ENCODE results near the gene PAX5. TPM values are rescaled to one million over a fixed set of nuclear protein-coding genes. Genes with fewer than 3 reads are reported as not detected.
"Not testable (repeated sequence)": the region's sequence is repeated elsewhere in the genome, so short reads cannot be mapped to it uniquely, and the experiment has no call there.

Gene PAX5
- total RNA-seq (under 0.01 TPM), polyA plus RNA-seq (ENCODE audit: insufficient read depth in 1 of 8, insufficient read length in 8 of 8, low replicate concordance in 1 of 8) (under 1 TPM; 0.04 to 0.34 (median 0.19) TPM)
- long read RNA-seq, donor 1: 0 reads
- long read RNA-seq, donor 2: 0 reads
- long read RNA-seq, donor 3, partial matches to known transcripts: 14 of 14 reads
- long read RNA-seq, donor 3, other reads (novel, unspliced or antisense): 0 of 14 reads
- long read RNA-seq, donor 4: 0 reads
- long read RNA-seq, donor 5: 0 reads
- long read RNA-seq, donor 6: 0 reads
- long read RNA-seq, donor 7: 0 reads
- long read RNA-seq, donor 8: 0 reads
- long read RNA-seq, donor 9: 0 reads
- long read RNA-seq, donor 10: 0 reads
- long read RNA-seq, donor 11: 0 reads

DNA sequence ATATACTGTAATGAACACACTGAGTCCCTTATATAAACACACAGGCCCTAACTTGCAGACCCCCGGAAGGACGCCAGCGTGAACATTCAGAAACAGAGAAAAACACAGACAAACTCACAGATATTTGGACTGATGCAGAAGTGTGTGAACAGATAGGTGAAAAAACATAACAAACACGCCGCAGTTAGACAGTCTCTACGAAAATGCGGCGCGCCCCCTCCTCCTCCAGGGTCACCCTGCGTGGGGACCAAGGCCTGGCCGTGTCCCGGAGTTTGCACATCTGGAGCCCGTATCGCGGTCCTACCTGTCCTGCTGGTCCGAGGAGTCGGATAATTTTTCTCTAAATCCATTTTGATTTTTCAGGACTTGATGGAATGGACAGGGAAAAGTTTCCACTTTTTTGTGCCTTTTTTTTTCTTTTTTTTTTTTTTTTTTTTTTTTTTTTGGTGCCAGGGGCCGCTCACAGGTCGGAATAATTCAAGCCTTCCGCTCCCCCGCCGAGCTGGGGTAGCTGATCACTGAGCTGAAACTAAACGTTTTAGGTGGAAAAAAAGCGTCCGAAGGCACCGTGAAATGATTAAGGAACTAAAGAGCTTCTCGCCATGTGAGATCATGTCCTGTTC, at the start of gene PAX5:
Gene PAX5 (minus strand): TSS at position 587 of the 623 bp plus-strand sequence. CDS start 237 bp downstream, at position 350.
- no peak for DNase-seq
- Histone ChIP-seq H3K36me3 (ENCODE audit: control insufficient read depth, insufficient read depth, low read length) (no peaks in the 10 kb centered on the region), H3K27ac (ENCODE audit: low read length) (no peak within 1 kb of the TSS), H3K9me3 (replicated peaks; ENCODE audit: control insufficient read depth, low read depth, low read length) (no peaks in the 10 kb centered on the region), H3K27me3 (ENCODE audit: control insufficient read depth, insufficient read depth, low read length) (peaks cover 99% of the 10 kb centered on the region), H3K4me3 (ENCODE audit: low read length) (no peak within 1 kb of the TSS), H3K4me1 (ENCODE audit: control insufficient read depth, insufficient read depth, low read length) (peaks cover 36% of the 10 kb centered on the region)
- 3% methylated on average over 9 of the region's 27 CpGs for WGBS (ENCODE audit: insufficient coverage)

DNA sequence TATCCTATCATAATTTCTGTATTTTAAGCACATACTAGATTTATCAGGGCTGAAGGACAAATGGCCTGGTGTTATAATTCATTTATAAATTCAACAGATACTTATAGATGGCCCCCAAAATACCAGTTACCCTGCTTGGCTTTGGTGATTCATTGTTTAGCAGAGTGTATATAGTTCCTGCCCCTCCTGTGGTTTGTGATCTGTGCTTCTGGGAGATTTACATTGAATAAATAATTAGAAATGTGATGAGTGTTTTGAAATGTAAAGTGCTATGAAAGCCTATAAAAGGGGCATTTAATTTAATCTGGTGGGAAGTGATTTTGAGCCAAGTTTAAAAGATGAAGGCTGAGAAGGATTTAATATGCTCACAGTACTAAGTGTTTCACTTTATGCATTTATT, 49.6 kb upstream of the PAX5 start:
- Histone ChIP-seq H3K27ac (ENCODE audit: low read length) (no peak overlapping the region), H3K4me3 (ENCODE audit: low read length) (no peak overlapping the region), H3K27me3 (ENCODE audit: control insufficient read depth, insufficient read depth, low read length) (no peaks in the 10 kb centered on the region), H3K4me1 (ENCODE audit: control insufficient read depth, insufficient read depth, low read length) (peaks cover 6% of the 10 kb centered on the region), H3K36me3 (ENCODE audit: control insufficient read depth, insufficient read depth, low read length) (peaks cover 14% of the 10 kb centered on the region), H3K9me3 (replicated peaks; ENCODE audit: control insufficient read depth, low read depth, low read length) (peaks cover 2% of the 10 kb centered on the region)
- DNase-seq: no peak

- Histone ChIP-seq H3K27me3 (ENCODE audit: control insufficient read depth, insufficient read depth, low read length) (peaks cover 2% of the 10 kb centered on the region), H3K9me3 (replicated peaks; ENCODE audit: control insufficient read depth, low read depth, low read length) (peaks cover 2% of the 10 kb centered on the region), H3K27ac (ENCODE audit: low read length) (no peak overlapping the region), H3K4me3 (ENCODE audit: low read length) (no peak overlapping the region), H3K36me3 (ENCODE audit: control insufficient read depth, insufficient read depth, low read length) (peaks cover 10% of the 10 kb centered on the region), H3K4me1 (ENCODE audit: control insufficient read depth, insufficient read depth, low read length) (peaks cover 6% of the 10 kb centered on the region)
- DNase-seq: no peak
- no CpG with 5 or more reads among the region's 4 CpGs for WGBS (ENCODE audit: insufficient coverage)
Observed at GRCh38 chr9:37082214-37082765, 48.2 kb upstream of the PAX5 start.

GRCh38 chr9:37081507-37081906, 47.4 kb upstream of the PAX5 start:
- not testable (repeated sequence) for H3K9me3 ChIP-seq (replicated peaks; ENCODE audit: control insufficient read depth, low read depth, low read length); DNase-seq; H3K4me3 ChIP-seq (ENCODE audit: low read length); H3K27me3 ChIP-seq (ENCODE audit: control insufficient read depth, insufficient read depth, low read length); H3K4me1 ChIP-seq (ENCODE audit: control insufficient read depth, insufficient read depth, low read length); H3K27ac ChIP-seq (ENCODE audit: low read length); H3K36me3 ChIP-seq (ENCODE audit: control insufficient read depth, insufficient read depth, low read length)
- 100% methylated on average over 6 of the region's 20 CpGs for WGBS (ENCODE audit: insufficient coverage)

GRCh38 chr9:37080165-37080628, 46.1 kb upstream of the PAX5 start:
- WGBS (ENCODE audit: insufficient coverage): 0% methylated on average over 26 of the region's 32 CpGs
- not testable (repeated sequence) for H3K9me3 ChIP-seq (replicated peaks; ENCODE audit: control insufficient read depth, low read depth, low read length); H3K27me3 ChIP-seq (ENCODE audit: control insufficient read depth, insufficient read depth, low read length); H3K4me1 ChIP-seq (ENCODE audit: control insufficient read depth, insufficient read depth, low read length); H3K36me3 ChIP-seq (ENCODE audit: control insufficient read depth, insufficient read depth, low read length)
- peak; percentile 55 for DNase-seq
- Histone ChIP-seq H3K27ac (ENCODE audit: low read length) (peak overlapping the region; percentile 93), H3K4me3 (ENCODE audit: low read length) (peak overlapping the region; percentile 72)

- H3K4me3 ChIP-seq (ENCODE audit: low read length): peak overlapping the region; percentile 72
- peaks cover 2% of the 10 kb centered on the region for H3K36me3 ChIP-seq (ENCODE audit: control insufficient read depth, insufficient read depth, low read length)
- WGBS (ENCODE audit: insufficient coverage): 2% methylated on average over 50 of the region's 63 CpGs
- DNase-seq: peak; percentile 97
- peaks cover 2% of the 10 kb centered on the region for H3K27me3 ChIP-seq (ENCODE audit: control insufficient read depth, insufficient read depth, low read length)
- H3K27ac ChIP-seq (ENCODE audit: low read length): peak overlapping the region; percentile 93
- H3K4me1 ChIP-seq (ENCODE audit: control insufficient read depth, insufficient read depth, low read length): peaks cover 6% of the 10 kb centered on the region
- H3K9me3 ChIP-seq (replicated peaks; ENCODE audit: control insufficient read depth, low read depth, low read length): peaks cover 2% of the 10 kb centered on the region
Observed at GRCh38 chr9:37079370-37080164, 45.5 kb upstream of the PAX5 start.

- H3K27ac ChIP-seq (ENCODE audit: low read length); H3K36me3 ChIP-seq (ENCODE audit: control insufficient read depth, insufficient read depth, low read length); H3K4me1 ChIP-seq (ENCODE audit: control insufficient read depth, insufficient read depth, low read length); DNase-seq; H3K27me3 ChIP-seq (ENCODE audit: control insufficient read depth, insufficient read depth, low read length); H3K9me3 ChIP-seq (replicated peaks; ENCODE audit: control insufficient read depth, low read depth, low read length); H3K4me3 ChIP-seq (ENCODE audit: low read length): not testable (repeated sequence)
- whole genome bisulfite sequencing (ENCODE audit: insufficient coverage): 80% methylated on average over 1 of the region's 4 CpGs
Observed at GRCh38 chr9:37074790-37075189, 40.7 kb upstream of the PAX5 start.

- no peaks in the 10 kb centered on the region for H3K36me3 ChIP-seq (ENCODE audit: control insufficient read depth, insufficient read depth, low read length)
- H3K4me3 ChIP-seq (ENCODE audit: low read length): no peak overlapping the region
- H3K9me3 ChIP-seq (replicated peaks; ENCODE audit: control insufficient read depth, low read depth, low read length): no peaks in the 10 kb centered on the region
- 38% methylated on average over 2 of the region's 3 CpGs for WGBS (ENCODE audit: insufficient coverage)
- DNase-seq: no peak
- no peaks in the 10 kb centered on the region for H3K4me1 ChIP-seq (ENCODE audit: control insufficient read depth, insufficient read depth, low read length)
- no peak overlapping the region for H3K27ac ChIP-seq (ENCODE audit: low read length)
- peaks cover 13% of the 10 kb centered on the region for H3K27me3 ChIP-seq (ENCODE audit: control insufficient read depth, insufficient read depth, low read length)
Observed at GRCh38 chr9:37066139-37066725, 32.2 kb upstream of the PAX5 start.

- no peak for DNase-seq
- no CpG with 5 or more reads among the region's 4 CpGs for WGBS (ENCODE audit: insufficient coverage)
- H3K4me3 ChIP-seq (ENCODE audit: low read length): no peak overlapping the region
- no peaks in the 10 kb centered on the region for H3K4me1 ChIP-seq (ENCODE audit: control insufficient read depth, insufficient read depth, low read length)
- H3K9me3 ChIP-seq (replicated peaks; ENCODE audit: control insufficient read depth, low read depth, low read length): no peaks in the 10 kb centered on the region
- H3K27me3 ChIP-seq (ENCODE audit: control insufficient read depth, insufficient read depth, low read length): peaks cover 17% of the 10 kb centered on the region
- no peaks in the 10 kb centered on the region for H3K36me3 ChIP-seq (ENCODE audit: control insufficient read depth, insufficient read depth, low read length)
- no peak overlapping the region for H3K27ac ChIP-seq (ENCODE audit: low read length)
Observed at GRCh38 chr9:37062336-37062735, 28.3 kb upstream of the PAX5 start.
